Thoracic aorta (tissue), 2 donors: ENCODE results near the gene C10orf90. TPM values are rescaled to one million over a fixed set of nuclear protein-coding genes. Genes with fewer than 3 reads are reported as not detected.

Experiments used
- ATAC-seq: fragments of 150-250 bp; one replicate; pipeline ENCODE4 v1.8.0; 2017; ENCODE audit warnings: low read depth; ENCODE audit not compliant: insufficient number of reproducible peaks, low FRiP score
- DNase-seq: peaks from one replicate; pipeline ENCODE4 v3.0.0-alpha.2; 2020; ENCODE audit warnings: low spot score
- H3K27ac ChIP-seq, 2 donors: fragments of 200-600 bp; sonication (generic); 1 replicate in 1 of 2; 2 replicates in 1 of 2; pipeline ENCODE4 v1.5.1; 2016; ENCODE audit warnings: mild to moderate bottlenecking in 2 of 2, moderate library complexity in 2 of 2
- H3K27me3 ChIP-seq: fragments of 200-600 bp; sonication (generic); replicated peaks from 2 replicates; pipeline ENCODE4 v1.6.0; 2016; ENCODE audit warnings: mild to moderate bottlenecking; ENCODE audit not compliant: insufficient read depth
- H3K36me3 ChIP-seq: fragments of 200-600 bp; sonication (generic); one replicate; pipeline ENCODE4 v1.5.1; 2016
- H3K4me1 ChIP-seq, 2 donors: fragments of 200-600 bp; sonication (generic); 1 replicate in 1 of 2; 2 replicates in 1 of 2; pipeline versions ENCODE4 v1.5.1 to v1.6.0; 2016; ENCODE audit warnings: low read depth in 2 of 2, mild to moderate bottlenecking in 1 of 2; ENCODE audit not compliant: control insufficient read depth in 1 of 2
- H3K4me3 ChIP-seq: fragments of 200-600 bp; sonication (generic); 2 replicates; pipeline ENCODE4 v1.5.1; 2016; ENCODE audit warnings: mild to moderate bottlenecking
- H3K9me3 ChIP-seq: fragments of 200-600 bp; sonication (generic); 2 replicates; pipeline ENCODE4 v1.5.1; 2016
- CTCF ChIP-seq: fragments of 200-600 bp; sonication (generic); IDR thresholded peaks from one replicate; pipeline ENCODE4 v1.5.1; 2019; ENCODE audit warnings: antibody characterized with exemption
- total RNA-seq, 2 donors: library from RNA; depleted of rRNA; stranded (reverse); fragments of >200 nt; gene quantifications; one replicate each; pipeline versions ENCODE4 v1.1.0 to v1.2.3, GENCODE V29; 2016

The C10orf90 gene
- total RNA-seq, 2 donors from 2014 or later = not detected

- H3K4me1 ChIP-seq = no peaks in the 10 kb centered on the region
- H3K27ac ChIP-seq = no peak overlapping the region
- H3K36me3 ChIP-seq = no peaks in the 10 kb centered on the region
- no peaks in the 10 kb centered on the region for H3K27me3 ChIP-seq
- ATAC-seq = no peak
- no peak for DNase-seq
- H3K9me3 ChIP-seq = no peaks in the 10 kb centered on the region
- no peak for TF ChIP-seq CTCF
- no peak overlapping the region for H3K4me3 ChIP-seq
Observed at GRCh38 chr10:126520751-126521317, 149.7 kb downstream of the C10orf90 start.

DNA sequence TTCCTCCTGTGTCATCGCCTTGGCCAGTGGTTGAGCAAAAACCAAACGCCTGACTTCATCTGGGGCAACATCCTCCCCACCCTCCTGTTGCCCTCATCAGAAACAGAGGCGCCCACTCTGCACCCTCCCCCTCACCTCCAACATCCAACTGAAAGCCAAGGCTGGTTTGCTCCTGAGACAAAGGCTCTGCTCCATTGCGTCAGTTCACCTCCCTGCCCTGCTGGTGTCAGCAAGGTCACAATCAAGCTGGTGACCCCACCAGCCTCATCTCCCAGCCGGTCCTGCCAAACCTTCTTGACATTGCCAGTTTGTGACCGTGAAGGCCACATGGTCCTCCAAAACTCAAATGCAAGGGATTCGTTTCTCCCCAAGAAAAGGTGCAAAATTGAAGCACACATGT, 150.5 kb downstream of the C10orf90 start:
- Histone ChIP-seq H3K4me3 (no peak overlapping the region), H3K27me3 (no peaks in the 10 kb centered on the region), H3K4me1 (no peaks in the 10 kb centered on the region), H3K9me3 (no peaks in the 10 kb centered on the region), H3K36me3 (no peaks in the 10 kb centered on the region), H3K27ac (no peak overlapping the region)
- no peak for DNase-seq
- ATAC-seq = no peak
- no peak for TF ChIP-seq CTCF

DNA sequence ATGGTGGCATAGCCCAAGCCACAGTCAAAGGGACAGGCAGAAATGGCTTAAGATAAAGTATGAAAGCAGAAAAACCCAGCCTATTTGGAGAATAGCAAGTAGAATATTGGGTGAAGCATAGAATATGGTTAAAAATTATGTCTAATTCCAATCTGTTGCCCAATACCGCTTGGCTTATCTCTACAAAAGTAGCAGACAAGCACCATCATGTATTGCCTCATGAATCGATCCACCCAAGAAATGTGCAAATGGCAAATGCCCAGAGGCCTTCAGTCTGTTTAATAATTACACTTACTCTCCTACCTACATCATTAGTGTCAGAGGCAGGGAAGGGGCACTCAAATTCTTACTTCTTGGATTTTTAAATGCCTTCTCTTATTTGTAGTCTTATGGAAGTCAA, 151.3 kb downstream of the C10orf90 start:
- no peak for DNase-seq

DNA sequence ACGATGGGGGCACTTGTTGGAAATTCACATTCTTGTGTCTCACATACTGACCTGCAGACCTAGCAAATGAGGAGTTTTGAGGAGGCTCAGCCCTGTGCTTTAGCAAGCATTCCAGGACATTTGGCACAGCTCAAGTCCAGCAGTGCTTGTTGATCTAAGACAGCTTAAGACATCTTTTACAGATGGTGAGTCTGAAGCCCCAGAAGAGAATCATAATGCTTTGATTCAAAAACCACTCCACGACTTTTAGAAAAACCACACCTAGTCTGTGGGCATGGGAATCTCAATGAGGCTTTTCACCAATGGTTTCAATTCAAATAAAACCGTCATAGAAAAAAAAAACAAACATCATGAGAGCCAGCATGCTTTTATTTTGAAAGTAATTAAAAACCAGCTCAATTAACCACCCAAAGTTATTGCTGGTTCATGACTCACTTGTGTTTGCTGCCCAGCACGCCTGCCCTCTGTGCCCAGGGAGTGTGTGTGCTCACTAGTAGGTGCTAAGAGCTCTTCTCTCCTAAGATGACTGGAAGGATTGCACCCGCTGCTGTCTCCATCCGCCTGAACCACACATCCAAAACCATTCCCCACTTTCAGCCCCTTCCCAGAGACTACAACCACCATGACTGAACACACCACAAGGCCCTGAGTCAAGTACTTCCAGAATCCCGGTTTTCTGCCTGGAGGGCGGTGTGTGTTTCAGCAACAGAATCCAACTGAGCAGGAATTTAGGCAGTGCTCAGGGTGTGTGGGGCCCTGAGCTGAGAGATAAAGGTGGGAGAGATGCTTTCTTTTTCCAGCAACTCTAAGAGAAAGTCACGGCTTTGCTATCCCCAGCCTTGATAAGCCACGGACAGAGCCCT, 152.0 kb downstream of the C10orf90 start:
- H3K4me1 ChIP-seq = no peaks in the 10 kb centered on the region
- H3K4me3 ChIP-seq = no peak overlapping the region
- H3K36me3 ChIP-seq = no peaks in the 10 kb centered on the region
- no peak for TF ChIP-seq CTCF
- no peaks in the 10 kb centered on the region for H3K9me3 ChIP-seq
- no peak for DNase-seq
- no peak overlapping the region for H3K27ac ChIP-seq
- no peaks in the 10 kb centered on the region for H3K27me3 ChIP-seq
- no peak for ATAC-seq

More for the DNA sequence above, 151.3 kb downstream of the C10orf90 start:
- Histone ChIP-seq H3K4me1 (no peaks in the 10 kb centered on the region), H3K4me3 (no peak overlapping the region), H3K9me3 (no peaks in the 10 kb centered on the region), H3K27ac (no peak overlapping the region), H3K27me3 (no peaks in the 10 kb centered on the region), H3K36me3 (no peaks in the 10 kb centered on the region)
- ATAC-seq = no peak
- no peak for TF ChIP-seq CTCF

- H3K4me3 ChIP-seq = no peak overlapping the region
- H3K27me3 ChIP-seq = no peaks in the 10 kb centered on the region
- DNase-seq = no peak
- no peak for TF ChIP-seq CTCF
- H3K36me3 ChIP-seq = no peaks in the 10 kb centered on the region
- H3K4me1 ChIP-seq = no peaks in the 10 kb centered on the region
- no peaks in the 10 kb centered on the region for H3K9me3 ChIP-seq
- ATAC-seq = no peak
- no peak overlapping the region for H3K27ac ChIP-seq
Observed at GRCh38 chr10:126516515-126516914, 154.0 kb downstream of the C10orf90 start.
